Activated CD4-positive, CD25-positive, alpha-beta regulatory T cell treated with anti-CD3 and anti-CD28 coated beads, Interleukin-2, amount 50 U/mL, for 72 hours (primary cell): ENCODE data around the gene METAP1D.
"Not testable (repeated sequence)": the region's sequence is repeated elsewhere in the genome, so short reads cannot be mapped to it uniquely, and the experiment has no call there.

ENCODE experiments used
- DNase-seq: peaks from one replicate; pipeline ENCODE4 v3.0.0; 2021

The METAP1D gene

DNA sequence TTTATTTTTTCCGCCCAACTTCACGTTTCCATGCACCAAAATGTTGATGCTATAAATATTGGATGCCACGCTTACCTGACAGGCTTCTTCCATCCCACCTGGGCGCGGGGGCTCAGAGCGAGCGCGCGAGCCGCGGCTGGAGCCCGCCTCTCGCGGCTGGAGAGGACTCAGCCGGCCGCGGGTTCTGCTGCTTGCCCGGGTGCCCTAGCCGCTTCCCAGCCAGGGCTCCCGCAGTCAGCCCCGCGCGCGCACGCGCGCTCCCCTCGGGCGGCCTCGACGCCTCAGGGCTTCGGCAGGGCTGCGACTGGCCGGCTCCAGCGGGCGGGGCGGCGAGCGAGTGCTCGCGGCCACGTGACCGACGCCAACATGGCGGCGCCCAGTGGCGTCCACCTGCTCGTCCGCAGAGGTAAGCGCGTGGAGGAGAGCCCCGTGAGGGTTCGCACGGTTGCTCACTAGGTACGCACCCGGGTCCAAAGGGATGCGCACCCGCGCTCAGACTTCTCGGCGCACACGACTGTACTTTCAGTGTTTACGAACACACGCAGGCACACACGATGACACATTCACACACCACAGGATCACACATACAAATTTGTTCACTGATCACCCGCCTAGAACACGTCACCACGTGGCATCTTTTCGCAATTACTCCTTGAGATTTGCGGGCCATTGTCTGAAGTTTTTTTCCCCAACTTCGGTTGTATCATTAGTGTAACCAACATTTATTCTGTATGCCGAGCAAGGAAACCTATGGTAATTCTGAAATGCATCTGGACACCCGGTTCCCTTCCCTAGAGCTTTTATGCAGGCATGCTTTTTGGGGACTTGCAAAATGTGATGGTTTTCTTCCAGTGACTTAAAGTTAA lies at the start of gene METAP1D:
TSS of gene METAP1D (plus strand) at position 350 of the 866 bp plus-strand sequence. CDS start at position 367, 17 bp downstream.
- DNase-seq, result peak; percentile 91

DNA sequence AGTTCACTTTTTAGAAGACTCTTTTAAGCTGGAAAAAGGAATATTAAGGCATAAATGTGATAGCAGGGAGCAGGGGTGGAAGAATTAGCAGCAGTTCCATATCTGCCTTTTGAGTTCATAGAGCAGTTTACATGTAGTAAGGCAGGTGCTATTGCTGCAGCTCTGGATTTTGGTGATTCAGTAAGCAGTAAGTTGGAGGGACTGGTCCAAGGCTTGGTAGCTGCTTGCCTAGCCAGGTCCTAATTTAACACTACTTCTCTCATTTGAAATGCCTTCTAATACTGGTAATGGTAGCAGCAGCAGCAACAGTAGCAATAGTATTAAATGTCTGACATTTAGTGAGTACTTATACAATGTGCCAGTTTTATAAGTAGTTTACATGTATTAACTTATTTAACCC lies 47.5 kb upstream of the METAP1D start:
- no peak for DNase-seq

GRCh38 chr2:171952748-171953147 lies 47.0 kb upstream of the METAP1D start:
- no peak for DNase-seq

DNA sequence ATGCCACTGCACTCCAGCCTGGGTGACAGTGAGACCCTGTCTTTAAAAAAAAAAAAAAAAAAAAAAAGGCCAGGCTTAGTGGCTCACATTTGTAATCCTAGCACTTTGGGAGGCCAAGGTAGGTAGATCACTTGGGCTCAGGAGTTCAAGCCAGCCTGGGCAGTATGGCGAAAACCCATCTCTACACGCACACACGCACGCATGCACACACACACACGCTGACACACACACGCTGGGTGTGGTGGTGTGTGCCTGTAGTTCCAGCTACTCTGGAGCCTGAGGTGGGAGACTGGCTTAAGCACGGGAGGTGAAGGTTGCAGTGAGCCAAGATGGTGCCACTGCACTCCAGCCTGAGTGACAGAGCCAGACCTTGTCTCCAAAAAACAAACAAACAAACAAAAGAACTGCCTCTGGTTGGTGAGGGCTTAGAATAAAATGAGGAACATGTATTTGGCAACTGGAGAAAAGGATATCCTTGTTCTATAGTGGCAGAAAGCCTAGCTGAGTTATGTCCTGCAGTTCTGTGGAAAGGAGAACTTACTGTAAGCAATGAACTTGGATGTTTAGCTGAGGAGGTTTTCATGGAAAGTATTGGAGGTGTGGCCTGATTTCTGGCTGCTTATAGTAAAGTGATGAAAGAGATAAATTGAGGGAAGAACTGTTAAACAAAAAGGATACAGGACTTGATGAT lies 43.5 kb upstream of the METAP1D start:
- DNase-seq, result no peak

- no peak for DNase-seq
Measured at GRCh38 chr2:171957061-171957460, 42.7 kb upstream of the METAP1D start.

DNA sequence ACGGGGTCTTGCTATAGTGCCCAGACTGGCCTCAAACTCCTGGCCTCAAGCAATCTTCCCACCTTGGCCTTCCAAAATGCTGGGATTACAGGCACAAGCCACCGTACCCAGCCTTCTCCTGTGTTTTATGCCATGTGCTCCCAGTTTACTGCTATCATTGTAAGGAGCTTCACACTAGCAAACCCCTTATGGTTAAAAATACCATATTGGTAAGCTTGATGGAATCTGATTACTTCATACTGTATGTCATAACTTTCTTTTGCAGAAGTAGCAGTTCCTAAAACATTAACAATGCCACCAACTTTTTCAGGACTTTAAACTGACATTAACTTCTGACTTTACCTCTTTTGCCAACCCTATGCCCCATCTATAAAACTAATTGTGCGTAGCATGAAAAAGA lies 41.3 kb upstream of the METAP1D start:
- DNase-seq, result no peak

GRCh38 chr2:171959998-171960397 lies 39.8 kb upstream of the METAP1D start:
- DNase-seq, result no peak

- DNase-seq, result no peak
Measured at GRCh38 chr2:171960570-171960969, 39.2 kb upstream of the METAP1D start.

- DNase-seq, result no peak
Measured at GRCh38 chr2:171963198-171963597, 36.6 kb upstream of the METAP1D start.

DNA sequence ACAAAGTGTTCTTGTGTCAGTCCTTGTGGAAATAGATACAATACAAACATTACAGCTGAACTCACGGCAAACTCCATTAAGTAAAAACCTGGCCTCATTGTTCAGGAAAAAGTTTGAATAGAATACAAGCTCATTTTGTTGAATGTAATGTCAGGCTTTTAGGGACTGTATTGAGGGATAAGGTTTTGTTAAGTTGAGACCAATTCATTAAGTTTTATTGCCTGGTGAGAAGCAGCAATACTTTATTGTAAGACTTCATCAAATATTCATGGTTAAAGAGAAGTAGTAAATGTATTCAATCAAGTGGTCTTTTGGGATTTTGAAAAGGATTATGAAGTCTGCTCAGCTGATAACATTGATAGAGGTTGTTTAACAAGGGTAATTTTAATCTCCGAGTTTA lies 35.4 kb upstream of the METAP1D start:
- DNase-seq, result no peak

DNA sequence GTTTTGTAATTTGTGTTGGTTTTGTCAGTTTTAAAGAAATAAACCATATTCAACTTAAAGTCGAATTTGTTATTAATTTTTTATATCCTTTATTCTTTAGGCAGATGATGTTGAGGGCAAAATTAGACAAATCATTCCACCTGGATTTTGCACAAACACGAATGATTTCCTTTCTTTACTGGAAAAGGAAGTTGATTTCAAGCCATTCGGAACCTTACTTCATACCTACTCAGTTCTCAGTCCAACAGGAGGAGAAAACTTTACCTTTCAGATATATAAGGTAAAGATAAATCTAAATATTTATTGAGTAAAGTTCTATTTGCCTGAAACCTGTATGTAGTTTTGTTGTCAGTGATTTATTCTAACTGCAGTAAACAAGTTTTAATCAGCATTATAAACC lies 34.5 kb upstream of the METAP1D start:
- DNase-seq, result no peak

DNA sequence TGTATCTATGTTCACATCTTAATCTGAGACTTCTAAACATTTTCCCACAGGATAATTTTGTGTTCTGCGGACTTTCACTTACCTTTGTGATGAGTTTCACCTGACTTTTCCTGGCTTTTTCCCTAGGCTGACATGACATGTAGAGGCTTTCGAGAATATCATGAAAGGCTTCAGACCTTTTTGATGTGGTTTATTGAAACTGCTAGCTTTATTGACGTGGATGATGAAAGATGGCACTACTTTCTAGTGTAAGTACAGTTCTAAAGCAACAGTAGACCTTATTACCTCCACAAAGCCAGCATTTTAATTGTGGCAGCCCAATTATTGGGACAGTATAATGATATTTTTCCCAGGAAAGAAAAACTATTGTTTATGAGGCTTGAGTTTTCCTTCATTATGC lies 34.1 kb upstream of the METAP1D start:
- no peak for DNase-seq

- no peak for DNase-seq
Measured at GRCh38 chr2:171966235-171966634, 33.5 kb upstream of the METAP1D start.

- no peak for DNase-seq
Measured at GRCh38 chr2:171966688-171967087, 33.1 kb upstream of the METAP1D start.

GRCh38 chr2:171968509-171968908 lies 31.2 kb upstream of the METAP1D start:
- DNase-seq, result no peak

DNA sequence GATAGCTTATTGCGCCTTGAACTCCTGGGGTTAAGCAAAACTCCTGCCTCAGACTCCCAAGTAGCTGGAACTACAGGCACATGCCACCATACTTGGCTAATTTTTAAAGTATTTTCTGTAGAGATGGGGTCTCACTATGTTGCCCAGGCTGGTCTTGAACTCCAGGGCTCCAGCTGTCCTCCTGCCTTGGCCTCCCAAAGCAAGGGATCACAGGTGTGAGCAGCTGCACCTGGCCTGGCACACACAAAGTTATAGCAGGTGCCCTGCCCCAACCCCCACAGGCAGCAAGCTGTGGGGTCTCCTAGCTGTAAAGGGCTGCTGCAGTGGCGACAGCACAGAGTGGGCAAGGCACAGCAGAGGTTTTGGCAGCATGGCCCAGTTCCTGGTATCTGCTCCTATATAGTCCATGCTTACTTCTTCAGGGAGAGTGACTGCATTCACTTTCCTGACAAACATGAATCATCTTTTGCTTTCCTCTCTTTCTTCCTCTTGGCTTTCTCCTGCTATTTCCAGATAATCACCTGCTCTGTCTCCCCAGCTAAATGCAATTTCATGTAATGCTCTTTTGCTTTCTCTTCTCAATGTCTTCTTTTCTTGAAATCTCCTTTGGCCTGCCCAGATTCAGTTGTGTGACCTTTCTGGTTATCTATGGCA lies 27.3 kb upstream of the METAP1D start:
- DNase-seq, result no peak

GRCh38 chr2:171979103-171979502 lies 20.6 kb upstream of the METAP1D start:
- no peak for DNase-seq

GRCh38 chr2:171983924-171984323 lies 15.8 kb upstream of the METAP1D start:
- not testable (repeated sequence) for DNase-seq

DNA sequence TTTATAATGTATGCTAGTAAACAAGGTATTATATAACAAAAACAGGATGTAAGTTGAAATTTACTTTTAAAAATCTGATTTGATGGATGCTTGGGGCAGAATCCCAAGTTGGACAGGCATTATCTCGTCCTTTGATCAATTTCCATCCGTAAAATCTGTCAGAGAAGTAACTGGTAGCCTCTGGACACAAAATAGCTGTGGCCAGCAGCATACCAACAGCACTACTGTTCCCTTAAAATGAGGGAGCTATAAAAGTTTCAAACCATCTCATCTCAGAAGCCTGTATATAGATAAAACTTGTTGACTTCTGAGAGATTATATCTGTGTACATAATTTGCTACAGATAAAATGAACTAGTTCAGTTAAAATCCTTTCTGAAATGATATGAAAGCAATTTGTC lies 14.7 kb upstream of the METAP1D start:
- DNase-seq, result no peak

GRCh38 chr2:171986778-171987177 lies 13.0 kb upstream of the METAP1D start:
- DNase-seq, result no peak

GRCh38 chr2:171991027-171991426 lies 8.7 kb upstream of the METAP1D start:
- DNase-seq, result no peak

DNA sequence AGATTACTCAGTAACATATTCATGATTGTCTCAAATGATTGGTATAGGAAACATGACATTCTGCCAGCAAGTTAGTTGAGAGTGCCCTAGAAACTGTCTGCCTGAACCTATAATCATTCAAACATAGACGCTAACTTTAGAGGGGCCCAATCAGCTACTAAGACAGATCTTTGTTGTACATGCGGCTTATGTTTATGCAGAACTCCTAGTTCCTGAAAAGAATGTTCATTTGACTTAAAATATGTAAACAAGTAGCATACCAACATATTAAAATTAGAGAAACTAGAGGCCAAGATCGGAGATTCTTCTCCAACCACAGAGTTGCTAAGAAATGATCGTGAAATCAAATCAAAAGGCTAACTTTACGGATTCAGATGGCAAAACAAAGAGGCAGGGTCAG lies 4.2 kb upstream of the METAP1D start:
- DNase-seq, result no peak

DNA sequence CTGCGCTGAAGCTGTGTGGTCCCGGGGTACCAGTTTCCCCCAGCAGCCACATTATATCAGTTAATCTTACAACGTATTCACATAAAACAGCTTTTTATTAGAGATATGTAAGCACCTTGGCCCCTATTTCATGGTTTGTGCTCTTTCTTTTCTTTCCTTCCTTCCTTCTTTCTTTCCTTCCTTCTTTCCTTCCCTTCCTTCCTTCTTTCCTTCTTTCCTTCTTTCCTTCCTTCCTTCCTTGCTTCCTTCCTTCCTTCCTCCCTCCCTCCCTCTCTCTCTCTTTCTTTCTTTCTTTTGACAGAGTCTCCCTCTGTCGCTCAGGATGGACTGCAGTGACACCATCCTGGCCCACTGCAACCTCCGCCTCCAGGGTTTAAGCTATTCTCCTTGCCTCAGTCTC lies 3.7 kb upstream of the METAP1D start:
- no peak for DNase-seq

DNA sequence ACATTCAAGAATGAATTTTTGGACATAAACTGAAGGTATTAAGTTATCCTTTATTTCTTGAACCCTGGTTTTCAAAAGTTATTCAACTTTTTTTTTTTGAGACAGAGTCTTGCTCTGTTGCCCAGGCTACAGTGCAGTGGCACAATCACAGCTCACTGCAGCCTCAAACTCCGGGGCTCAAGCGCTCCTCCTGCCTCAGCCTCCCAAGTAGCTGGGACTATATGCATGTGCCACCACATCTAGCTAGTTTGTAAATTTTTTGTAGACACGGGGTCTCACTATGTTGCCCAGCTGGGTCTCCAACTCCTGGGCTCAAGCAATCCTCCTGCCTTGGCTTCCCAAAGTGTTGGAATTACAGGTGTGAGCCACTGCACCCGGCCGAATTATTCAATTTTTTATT lies 2.7 kb upstream of the METAP1D start:
- DNase-seq, result not testable (repeated sequence)
